CD4-positive, alpha-beta T cell (primary cell): Measurements from ENCODE around the gene ZBTB7C. TPM values are rescaled to one million over a fixed set of nuclear protein-coding genes. Genes with fewer than 3 reads are reported as not detected.

Source experiments
- ATAC-seq: fragments of 200-7000 bp; cut with Tn5 transposase; one replicate; pipeline ENCODE4 v1.10.0; 2022; ENCODE audit warnings: mild to moderate bottlenecking; ENCODE audit not compliant: poor library complexity
- CTCF ChIA-PET: fragments of 350-600 bp; sonication (Branson Sonifier 250); formaldehyde crosslinking; loops from one replicate; lab custom pipeline; 2021; ENCODE audit warnings: antibody characterized with exemption, inconsistent platforms; lab: Charles Lee
- POLR2A ChIA-PET: fragments of 350-600 bp; sonication (Branson Sonifier 250); formaldehyde crosslinking; loops from one replicate; lab custom pipeline; 2021; ENCODE audit warnings: antibody characterized with exemption, inconsistent platforms; lab: Charles Lee
- DNase-seq, 14 experiments: peaks; one replicate each; pipeline ENCODE4 v3.0.0-alpha.2; 2013 to 2020; ENCODE audit warnings: mixed read lengths in 2 of 14
- H3K27ac ChIP-seq, 2 donors: one replicate each; pipeline versions ENCODE4 v1.5.1 to v1.7.0; 2013; ENCODE audit warnings: low read length in 2 of 2, low read depth in 1 of 2, mild to moderate bottlenecking in 1 of 2
- H3K27me3 ChIP-seq, 2 experiments: 1 replicate in 1 of 2; 2 replicates in 1 of 2; pipeline versions ENCODE4 v1.6.1 to v1.7.0; 2013; ENCODE audit warnings: low read length in 2 of 2, control low read depth in 1 of 2, mild to moderate bottlenecking in 1 of 2, moderate library complexity in 1 of 2; ENCODE audit not compliant: insufficient read depth in 2 of 2, control insufficient read depth in 1 of 2
- H3K36me3 ChIP-seq: one replicate; pipeline ENCODE4 v1.6.1; 2013; ENCODE audit warnings: low read length, control low read depth; ENCODE audit not compliant: insufficient read depth
- H3K4me1 ChIP-seq: one replicate; pipeline ENCODE4 v1.6.1; 2013; ENCODE audit warnings: low read length, control low read depth; ENCODE audit not compliant: insufficient read depth
- H3K4me3 ChIP-seq: one replicate; pipeline ENCODE4 v1.5.1; 2013; ENCODE audit warnings: mild to moderate bottlenecking, low read length, moderate library complexity
- H3K9me3 ChIP-seq, 2 experiments: 1 replicate in 1 of 2; 2 replicates in 1 of 2; pipeline versions ENCODE4 v1.6.1 to v1.7.0; 2013; ENCODE audit warnings: low read length in 2 of 2, mild to moderate bottlenecking in 2 of 2, control low read depth in 1 of 2, moderate library complexity in 1 of 2; ENCODE audit not compliant: control insufficient read depth in 1 of 2, insufficient read depth in 1 of 2
- H3K27ac Mint-ChIP-seq: one replicate; pipeline ENCODE4 v1.8.0; 2020; ENCODE audit warnings: mixed read lengths
- H3K27me3 Mint-ChIP-seq: one replicate; pipeline ENCODE4 v1.8.0; 2021; ENCODE audit warnings: mixed read lengths
- H3K36me3 Mint-ChIP-seq: one replicate; pipeline ENCODE4 v1.8.0; 2021; ENCODE audit warnings: low read depth, mixed read lengths
- H3K4me1 Mint-ChIP-seq: one replicate; pipeline ENCODE4 v1.8.0; 2021; ENCODE audit warnings: low read depth, mixed read lengths
- H3K4me3 Mint-ChIP-seq: one replicate; pipeline ENCODE4 v1.8.0; 2020; ENCODE audit warnings: mild to moderate bottlenecking, mixed read lengths
- H3K9me3 Mint-ChIP-seq: one replicate; pipeline ENCODE4 v1.8.0; 2020; ENCODE audit warnings: mixed read lengths
- intact Hi-C, 2 experiments: fragments of 100-400 bp; cut with DNase I in 1 of 2; cut with micrococcal nuclease in 1 of 2; formaldehyde crosslinking; loops; one replicate each; pipeline versions ENCODE4 v1.15.1 to v1.9.0; 2023 to 2025; cut with DNase I, micrococcal nuclease
- total RNA-seq, 174 experiments: library from RNA in 2 of 174; stranded (reverse) in 2 of 174; gene quantifications; one replicate each; pipeline ENCODE4 v1.2.3 and lab custom pipeline; 2021 to 2026
- TF ChIP-seq, protein P1 (sequence below): fragments of 200-600 bp; IDR thresholded peaks from one replicate; pipeline ENCODE4 v1.8.0; 2022; ENCODE audit warnings: antibody characterized with exemption, mild to moderate bottlenecking

Gene ZBTB7C
- total RNA-seq, 2 experiments from 2014 or later: not detected

DNA sequence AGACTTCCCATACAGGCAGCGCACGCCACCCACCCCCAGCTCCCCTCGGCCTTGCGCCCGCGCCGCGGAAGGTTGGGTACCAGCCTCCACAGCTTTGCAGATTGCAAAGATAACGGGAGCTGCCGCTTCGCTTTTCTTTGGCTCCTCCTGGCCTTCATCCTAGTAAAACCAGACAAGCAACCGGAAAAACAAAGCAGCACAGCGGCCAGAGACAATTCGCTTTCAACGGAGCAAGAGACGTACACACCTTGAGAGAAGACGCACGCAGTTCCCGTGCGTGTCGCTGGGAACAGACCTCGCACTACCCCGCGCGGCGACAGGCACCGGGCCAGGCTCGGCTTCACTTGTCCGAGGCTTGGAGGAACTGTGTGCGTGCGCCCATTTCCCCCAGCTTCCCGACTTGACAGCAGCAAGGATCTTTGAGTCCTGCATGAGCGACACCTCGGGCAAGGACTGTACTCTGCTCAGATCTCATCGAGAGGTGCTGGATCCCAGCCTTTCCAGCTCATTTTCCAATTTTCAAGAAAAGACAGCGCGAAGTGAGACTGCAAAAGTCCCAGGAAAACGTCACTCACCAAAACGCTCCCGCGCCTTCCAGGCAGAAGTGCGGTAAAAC, 964 bp downstream of the ZBTB7C start:
- Mint-ChIP-seq H3K27me3 (peaks cover 77% of the 10 kb centered on the region), H3K36me3 (no peaks in the 10 kb centered on the region), H3K4me1 (peaks cover 9% of the 10 kb centered on the region), H3K9me3 (no peaks in the 10 kb centered on the region), H3K4me3 (peak overlapping the region; percentile 78), H3K27ac (no peak overlapping the region)
- H3K4me1 ChIP-seq: peaks cover 18% of the 10 kb centered on the region
- no peaks in the 10 kb centered on the region for H3K36me3 ChIP-seq
- peaks cover 46 to 76% of the 10 kb centered on the region in 2 experiments for H3K27me3 ChIP-seq
- intact Hi-C loops: no loop called here
- ChIA-PET POLR2A (interaction anchor here (0.7 kb wide), 1 partner anchor 12 kb away, joined by 3 read pairs; no protein-coding TSS in a partner anchor), CTCF (no interaction called here)
- TF ChIP-seq, protein P1, sequence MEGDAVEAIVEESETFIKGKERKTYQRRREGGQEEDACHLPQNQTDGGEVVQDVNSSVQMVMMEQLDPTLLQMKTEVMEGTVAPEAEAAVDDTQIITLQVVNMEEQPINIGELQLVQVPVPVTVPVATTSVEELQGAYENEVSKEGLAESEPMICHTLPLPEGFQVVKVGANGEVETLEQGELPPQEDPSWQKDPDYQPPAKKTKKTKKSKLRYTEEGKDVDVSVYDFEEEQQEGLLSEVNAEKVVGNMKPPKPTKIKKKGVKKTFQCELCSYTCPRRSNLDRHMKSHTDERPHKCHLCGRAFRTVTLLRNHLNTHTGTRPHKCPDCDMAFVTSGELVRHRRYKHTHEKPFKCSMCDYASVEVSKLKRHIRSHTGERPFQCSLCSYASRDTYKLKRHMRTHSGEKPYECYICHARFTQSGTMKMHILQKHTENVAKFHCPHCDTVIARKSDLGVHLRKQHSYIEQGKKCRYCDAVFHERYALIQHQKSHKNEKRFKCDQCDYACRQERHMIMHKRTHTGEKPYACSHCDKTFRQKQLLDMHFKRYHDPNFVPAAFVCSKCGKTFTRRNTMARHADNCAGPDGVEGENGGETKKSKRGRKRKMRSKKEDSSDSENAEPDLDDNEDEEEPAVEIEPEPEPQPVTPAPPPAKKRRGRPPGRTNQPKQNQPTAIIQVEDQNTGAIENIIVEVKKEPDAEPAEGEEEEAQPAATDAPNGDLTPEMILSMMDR: no peak
- H3K4me3 ChIP-seq: no peak overlapping the region
- H3K9me3 ChIP-seq: peaks cover 0 to 19% of the 10 kb centered on the region in 2 experiments
- DNase-seq: peak in 2 of 14 experiments; percentile 4 to 17
- no peak overlapping the region for H3K27ac ChIP-seq
- ATAC-seq: no peak

DNA sequence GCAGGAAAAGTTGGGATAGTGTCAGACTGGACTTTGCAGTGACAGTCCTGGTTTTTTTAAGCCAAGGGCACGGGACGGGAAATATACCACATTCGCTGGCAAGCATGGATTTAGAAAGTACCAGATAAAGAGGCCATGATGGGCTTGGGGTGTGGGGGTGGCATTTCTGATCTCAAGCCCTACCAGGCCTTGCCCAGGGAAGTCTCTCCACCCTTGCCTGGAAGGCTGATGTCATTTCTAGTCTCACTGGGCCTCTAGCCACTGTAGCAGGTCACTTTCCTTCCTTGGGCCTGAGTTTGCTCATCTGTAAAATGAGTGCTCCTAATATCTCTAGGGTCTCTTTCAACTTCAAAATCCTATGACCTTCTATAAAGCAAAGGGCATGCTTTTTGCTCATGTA, 1.8 kb downstream of the ZBTB7C start:
- peak overlapping the region; percentile 78 for H3K4me3 Mint-ChIP-seq
- ATAC-seq: no peak
- Histone ChIP-seq H3K9me3 (peaks cover 0 to 19% of the 10 kb centered on the region in 2 experiments), H3K36me3 (no peaks in the 10 kb centered on the region), H3K4me3 (no peak overlapping the region), H3K27me3 (peaks cover 51 to 68% of the 10 kb centered on the region in 2 experiments), H3K27ac (no peak overlapping the region), H3K4me1 (peaks cover 18% of the 10 kb centered on the region)
- H3K4me1 Mint-ChIP-seq: peaks cover 9% of the 10 kb centered on the region
- CTCF ChIA-PET: no interaction called here
- POLR2A ChIA-PET: no interaction called here
- TF ChIP-seq, protein P1: no peak
- H3K9me3 Mint-ChIP-seq: no peaks in the 10 kb centered on the region
- DNase-seq: no peak
- intact Hi-C loops: no loop called here
- no peak overlapping the region for H3K27ac Mint-ChIP-seq
- H3K27me3 Mint-ChIP-seq: peaks cover 78% of the 10 kb centered on the region
- no peaks in the 10 kb centered on the region for H3K36me3 Mint-ChIP-seq

DNA sequence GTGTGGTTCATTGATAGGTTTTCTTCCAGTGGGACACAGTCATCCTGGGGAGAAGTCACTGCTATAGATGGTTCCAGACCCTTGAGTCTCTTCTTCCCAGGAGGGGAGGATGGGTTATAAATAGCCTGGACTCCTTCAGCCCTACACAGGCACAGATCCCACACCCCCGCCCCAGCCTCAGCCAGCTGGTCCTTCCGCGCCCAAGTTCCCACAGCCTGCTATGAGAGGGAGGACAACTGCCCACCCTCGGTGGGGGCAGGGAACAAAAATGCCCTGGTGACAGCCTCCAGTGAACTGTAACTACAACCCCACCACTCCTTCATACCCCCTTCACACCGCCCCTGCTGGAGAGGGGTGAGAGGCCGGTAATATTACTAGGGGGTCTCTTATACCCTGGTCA, 3.2 kb downstream of the ZBTB7C start:
- TF ChIP-seq, protein P1: no peak
- ATAC-seq: no peak
- DNase-seq: no peak
- no peak overlapping the region for H3K27ac ChIP-seq
- CTCF ChIA-PET: no interaction called here
- Mint-ChIP-seq H3K4me1 (peaks cover 9% of the 10 kb centered on the region), H3K27ac (no peak overlapping the region), H3K4me3 (no peak overlapping the region), H3K36me3 (no peaks in the 10 kb centered on the region), H3K27me3 (peaks cover 75% of the 10 kb centered on the region), H3K9me3 (no peaks in the 10 kb centered on the region)
- H3K4me1 ChIP-seq: peaks cover 18% of the 10 kb centered on the region
- intact Hi-C loops: no loop called here
- H3K4me3 ChIP-seq: no peak overlapping the region
- POLR2A ChIA-PET: no interaction called here
- H3K27me3 ChIP-seq: peaks cover 40 to 55% of the 10 kb centered on the region in 2 experiments
- H3K9me3 ChIP-seq: peaks cover 0 to 19% of the 10 kb centered on the region in 2 experiments
- no peaks in the 10 kb centered on the region for H3K36me3 ChIP-seq
